ENCODE results near the gene ATAD3C. TPM values are rescaled to one million over a fixed set of nuclear protein-coding genes. Genes with fewer than 3 reads are reported as not detected.

Gene ATAD3C
- total RNA-seq, 3 donors from 2014 or later (not counting 1 experiment from before 2014, with no cell fraction given): 0.13 to 2.2 (median 1.5) TPM

GRCh38 chr1:1460540-1461130, 11.1 kb downstream of the ATAD3C start:
- WGBS (ENCODE audit: insufficient coverage): 43% methylated on average over 27 of the region's 27 CpGs
- H3K27ac Mint-ChIP-seq: no peak overlapping the region
- H3K4me1 ChIP-seq (ENCODE audit: control insufficient read depth, insufficient read depth, low read length): peaks cover 6% of the 10 kb centered on the region
- H3K27ac ChIP-seq (ENCODE audit: low read length): no peak overlapping the region
- DNase-seq (no peak), ATAC-seq (no peak)
- H3K4me1 Mint-ChIP-seq: no peaks in the 10 kb centered on the region
- H3K36me3 ChIP-seq (ENCODE audit: control insufficient read depth, insufficient read depth, low read length): no peaks in the 10 kb centered on the region
- intact Hi-C loops (cut with micrococcal nuclease): no loop called here
- H3K36me3 Mint-ChIP-seq: no peaks in the 10 kb centered on the region
- peaks cover 0 to 3% of the 10 kb centered on the region in 2 donors for H3K27me3 Mint-ChIP-seq (ENCODE audit: low read depth in 2 of 2)
- TF ChIP-seq, protein P1, sequence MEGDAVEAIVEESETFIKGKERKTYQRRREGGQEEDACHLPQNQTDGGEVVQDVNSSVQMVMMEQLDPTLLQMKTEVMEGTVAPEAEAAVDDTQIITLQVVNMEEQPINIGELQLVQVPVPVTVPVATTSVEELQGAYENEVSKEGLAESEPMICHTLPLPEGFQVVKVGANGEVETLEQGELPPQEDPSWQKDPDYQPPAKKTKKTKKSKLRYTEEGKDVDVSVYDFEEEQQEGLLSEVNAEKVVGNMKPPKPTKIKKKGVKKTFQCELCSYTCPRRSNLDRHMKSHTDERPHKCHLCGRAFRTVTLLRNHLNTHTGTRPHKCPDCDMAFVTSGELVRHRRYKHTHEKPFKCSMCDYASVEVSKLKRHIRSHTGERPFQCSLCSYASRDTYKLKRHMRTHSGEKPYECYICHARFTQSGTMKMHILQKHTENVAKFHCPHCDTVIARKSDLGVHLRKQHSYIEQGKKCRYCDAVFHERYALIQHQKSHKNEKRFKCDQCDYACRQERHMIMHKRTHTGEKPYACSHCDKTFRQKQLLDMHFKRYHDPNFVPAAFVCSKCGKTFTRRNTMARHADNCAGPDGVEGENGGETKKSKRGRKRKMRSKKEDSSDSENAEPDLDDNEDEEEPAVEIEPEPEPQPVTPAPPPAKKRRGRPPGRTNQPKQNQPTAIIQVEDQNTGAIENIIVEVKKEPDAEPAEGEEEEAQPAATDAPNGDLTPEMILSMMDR (IDR thresholded peaks at IDR 0.05): no peak
- no peaks in the 10 kb centered on the region for H3K9me3 Mint-ChIP-seq
- H3K4me3 ChIP-seq (ENCODE audit: low read length): no peak overlapping the region
- H3K4me3 Mint-ChIP-seq: no peak overlapping the region
- H3K27me3 ChIP-seq (ENCODE audit: control insufficient read depth, insufficient read depth, low read length): no peaks in the 10 kb centered on the region
- H3K9me3 ChIP-seq (ENCODE audit: control insufficient read depth, insufficient read depth, low read length): no peaks in the 10 kb centered on the region

DNA sequence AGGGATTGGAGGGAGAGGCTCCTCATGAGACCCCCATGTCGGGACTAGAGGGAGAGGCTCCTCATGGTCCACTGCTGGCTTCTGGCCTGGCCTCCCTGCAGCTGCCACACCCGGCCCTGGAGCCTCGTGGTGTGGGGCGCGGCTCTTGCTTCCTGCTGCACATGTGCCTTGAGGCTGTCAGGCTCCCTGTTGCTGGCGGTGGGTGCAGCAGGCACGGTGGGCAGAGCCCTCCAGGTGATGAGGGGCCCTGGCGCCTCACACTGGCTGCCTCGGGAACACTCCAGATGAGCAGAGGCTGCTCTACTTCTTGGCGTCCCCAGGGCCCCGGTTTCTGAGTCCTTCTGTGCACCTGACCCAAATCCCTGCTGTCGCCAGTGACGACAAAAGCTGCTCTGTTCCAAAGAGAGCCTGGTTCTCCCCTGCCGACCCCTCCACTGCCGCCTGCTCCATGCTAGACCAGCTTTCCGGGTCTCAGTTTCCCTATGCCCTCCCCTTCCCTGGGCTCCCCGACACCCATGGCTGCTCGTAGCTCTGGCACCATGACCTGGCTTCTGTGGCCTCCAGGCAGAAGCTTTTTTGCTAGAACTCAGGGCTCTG, 12.3 kb downstream of the ATAD3C start:
- WGBS (ENCODE audit: insufficient coverage): 71% methylated on average over 18 of the region's 18 CpGs
- H3K4me3 ChIP-seq (ENCODE audit: low read length): no peak overlapping the region

GRCh38 chr1:1462318-1462966, 13.0 kb downstream of the ATAD3C start:
- peaks cover 0 to 5% of the 10 kb centered on the region in 2 donors for H3K27me3 Mint-ChIP-seq (ENCODE audit: low read depth in 2 of 2)
- intact Hi-C loops (cut with micrococcal nuclease): no loop called here
- H3K27me3 ChIP-seq (ENCODE audit: control insufficient read depth, insufficient read depth, low read length): no peaks in the 10 kb centered on the region
- peak overlapping the region in 1 of 2 donors; percentile 35 for H3K27ac Mint-ChIP-seq
- H3K4me1 Mint-ChIP-seq: no peaks in the 10 kb centered on the region
- no peaks in the 10 kb centered on the region for H3K36me3 ChIP-seq (ENCODE audit: control insufficient read depth, insufficient read depth, low read length)
- DNase-seq (no peak), ATAC-seq (peak in 2 of 3 donors; percentile 66 to 79)
- no peak overlapping the region for H3K27ac ChIP-seq (ENCODE audit: low read length)
- TF ChIP-seq, protein P1 (IDR thresholded peaks at IDR 0.05): no peak
- WGBS (ENCODE audit: insufficient coverage): 82% methylated on average over 26 of the region's 26 CpGs
- H3K9me3 Mint-ChIP-seq: no peaks in the 10 kb centered on the region
- peaks cover 6% of the 10 kb centered on the region for H3K4me1 ChIP-seq (ENCODE audit: control insufficient read depth, insufficient read depth, low read length)
- H3K4me3 Mint-ChIP-seq: peak overlapping the region; percentile 25
- H3K36me3 Mint-ChIP-seq: no peaks in the 10 kb centered on the region
- H3K4me3 ChIP-seq (ENCODE audit: low read length): no peak overlapping the region
- H3K9me3 ChIP-seq (ENCODE audit: control insufficient read depth, insufficient read depth, low read length): no peaks in the 10 kb centered on the region

More for the DNA sequence above, 12.3 kb downstream of the ATAD3C start:
- ATAC-seq (no peak), DNase-seq (no peak)
- Mint-ChIP-seq H3K4me3 (no peak overlapping the region), H3K9me3 (no peaks in the 10 kb centered on the region), H3K27ac (peak overlapping the region in 1 of 2 donors; percentile 35), H3K36me3 (no peaks in the 10 kb centered on the region), H3K27me3 (ENCODE audit: low read depth in 2 of 2) (peaks cover 0 to 5% of the 10 kb centered on the region in 2 donors), H3K4me1 (no peaks in the 10 kb centered on the region)
- Histone ChIP-seq H3K27ac (ENCODE audit: low read length) (no peak overlapping the region), H3K27me3 (ENCODE audit: control insufficient read depth, insufficient read depth, low read length) (no peaks in the 10 kb centered on the region), H3K36me3 (ENCODE audit: control insufficient read depth, insufficient read depth, low read length) (no peaks in the 10 kb centered on the region), H3K9me3 (ENCODE audit: control insufficient read depth, insufficient read depth, low read length) (no peaks in the 10 kb centered on the region), H3K4me1 (ENCODE audit: control insufficient read depth, insufficient read depth, low read length) (peaks cover 6% of the 10 kb centered on the region)
- intact Hi-C loops (cut with micrococcal nuclease): no loop called here
- TF ChIP-seq, protein P1 (IDR thresholded peaks at IDR 0.05): no peak

Data from natural killer cell (primary cell).